ENCODE results near the gene ZNF653. TPM values are rescaled to one million over a fixed set of nuclear protein-coding genes. Genes with fewer than 3 reads are reported as not detected.

Gene ZNF653
- total and polyA plus RNA-seq, 9 of the 15 experiments (the other 6 are each of a cell fraction or from before 2014, with no cell fraction given) = 1.6 to 8.0 (median 4.2) TPM; not detected in 2

GRCh38 chr19:11451327-11451870 lies 54.2 kb downstream of the ZNF653 start (continued):
- TF ChIP-seq NEUROD1 (IDR thresholded peaks at IDR 0.05; ENCODE audit: borderline replicate concordance, low read depth, low read length, partially characterized antibody) (no peak), MEIS2 (IDR thresholded peaks at IDR 0.05; ENCODE audit: partially characterized antibody) (no peak), NFE2L1 (tag; IDR thresholded peaks at IDR 0.05; ENCODE audit: borderline replicate concordance, low read depth) (no peak), BDP1 (IDR thresholded peaks at IDR 0.05; ENCODE audit: insufficient read depth, insufficient read length) (no peak), NR2C1 (IDR thresholded peaks at IDR 0.05) (no peak), NR2C1 (tag; IDR thresholded peaks at IDR 0.05) (no peak), HDAC3 (IDR thresholded peaks at IDR 0.05; ENCODE audit: borderline replicate concordance, partially characterized antibody) (no peak), NELFE (IDR thresholded peaks at IDR 0.05; ENCODE audit: insufficient read depth, insufficient read length) (no peak), GABPB1 (CRISPR knock-in tag; IDR thresholded peaks at IDR 0.05) (no peak)

- ChIA-PET POLR2A (interaction anchor here (0.7 kb wide), 1 partner anchor 13 kb away, joined by 3 read pairs; no protein-coding TSS in a partner anchor), CTCF (ENCODE audit: low intra/inter-chr PET ratio) (interaction anchor here (0.6 kb wide), 1 partner anchor 234 kb away, joined by 3 read pairs; no protein-coding TSS in a partner anchor)
- in situ Hi-C loops (cut with MboI) = no loop called here
- H3K36me3 ChIP-seq (ENCODE audit: control insufficient read depth, insufficient read depth, low read length) = peaks cover 49% of the 10 kb centered on the region; the same call in 1 of the 3 replicates
- no peak overlapping the region for H2AFZ ChIP-seq (ENCODE audit: low read depth, low read length)
- no peaks in the 10 kb centered on the region for H3K9me1 ChIP-seq (ENCODE audit: control insufficient read depth, insufficient read depth, low read length)
- BruUV-seq (replicated peaks) = no TSS peak
- H3K79me2 ChIP-seq (ENCODE audit: control insufficient read depth, insufficient read depth, low read length) = no peaks in the 10 kb centered on the region
- ATAC-seq (no peak), DNase-seq (ENCODE audit: extremely low read depth in 1 of 4, low spot score in 3 of 4) (peak in 2 of 4 experiments; percentile 9 to 11), FAIRE-seq (no peak)
- WGBS (ENCODE audit: insufficient coverage, low coverage, missing lambda C conversion rate) = 89% methylated on average over 18 of the region's 21 CpGs
- H3K4me3 ChIP-seq = no peak overlapping the region
- H3K4me1 ChIP-seq (replicated peaks in 1 of 2; ENCODE audit: control insufficient read depth in 2 of 2, insufficient read depth in 2 of 2, low read length in 2 of 2) = peaks cover 0 to 62% of the 10 kb centered on the region in 2 experiments; a peak in 3 of 5 replicates
- H3K27ac ChIP-seq (ENCODE audit: extremely low read depth, low read depth, low read length) = no peak overlapping the region
- no peaks in the 10 kb centered on the region for H4K20me1 ChIP-seq (replicated peaks; ENCODE audit: control insufficient read depth, insufficient read depth, low read length)
- H3K4me2 ChIP-seq (ENCODE audit: insufficient read depth, low read length) = no peak overlapping the region
- no peaks in the 10 kb centered on the region for H3K27me3 ChIP-seq (ENCODE audit: control insufficient read depth in 2 of 2, insufficient read depth in 2 of 2, low read length in 2 of 2)
- peak overlapping the region in 1 of 2 experiments; percentile 52; a peak in 1 of 4 replicates for H3K9ac ChIP-seq (ENCODE audit: insufficient read depth in 1 of 2, low read depth in 2 of 2, low read length in 2 of 2)
- no peaks in the 10 kb centered on the region for H3K9me3 ChIP-seq (replicated peaks; ENCODE audit: control insufficient read depth, insufficient read depth, low read depth, low read length)
- intact Hi-C loops (cut with micrococcal nuclease) = no loop called here
- TF ChIP-seq CREBBP (IDR thresholded peaks at IDR 0.05; ENCODE audit: low read depth, low read length) (no peak), SMARCC2 (IDR thresholded peaks at IDR 0.05; ENCODE audit: low read depth) (no peak), ZNF561 (CRISPR knock-in tag; conservative IDR thresholded peaks at IDR 0.05) (no peak), IRF1 (CRISPR knock-in tag; IDR thresholded peaks at IDR 0.05; ENCODE audit: borderline replicate concordance) (no peak), ZNF511 (CRISPR knock-in tag; IDR thresholded peaks at IDR 0.05) (no peak), RBFOX2 (IDR thresholded peaks at IDR 0.05; ENCODE audit: low read depth, low read length) (0 out of 2 replicates have a peak, but pooled peaks have one; percentile 36), RBM15 (IDR thresholded peaks at IDR 0.05; ENCODE audit: insufficient read depth, low read length) (no peak), POLR2G (IDR thresholded peaks at IDR 0.05; ENCODE audit: low read depth, low read length) (peak; percentile 51), KAT2B (IDR thresholded peaks at IDR 0.05; ENCODE audit: low read depth, low read length) (no peak)
Observed at GRCh38 chr19:11450570-11451326, 54.9 kb downstream of the ZNF653 start.

Measured in K562 (cell line).